PC-3 (cell line): ENCODE results near the gene MRPL2. TPM values are rescaled to one million over a fixed set of nuclear protein-coding genes. Genes with fewer than 3 reads are reported as not detected.

ENCODE experiments used
- ATAC-seq: fragments of 200-7000 bp; cut with Tn5 transposase; 2 replicates; pipeline ENCODE4 v1.9.1; 2020; ENCODE audit warnings: mild to moderate bottlenecking, moderate library complexity
- BruUV-seq: library from RNA; stranded (reverse); fragments of 400-500 nt; replicated peaks from 2 replicates; lab custom pipeline; 2021; lab: Mats Ljungman, UMichigan
- CTCF ChIA-PET: fragments of 300-600 bp; sonication (Branson Sonifier 250); formaldehyde crosslinking; loops from one replicate; lab custom pipeline; 2022; ENCODE audit warnings: antibody characterized with exemption; lab: Charles Lee
- POLR2A ChIA-PET: fragments of 300-600 bp; sonication (Branson Sonifier 250); formaldehyde crosslinking; loops from one replicate; lab custom pipeline; 2022; ENCODE audit warnings: antibody characterized with exemption; ENCODE audit not compliant: unreplicated experiment; lab: Charles Lee
- DNase-seq: peaks from one replicate; pipeline ENCODE4 v3.0.0-alpha.2; 2015
- H2AFZ ChIP-seq: fragments of 300-600 bp; sonication (generic); 2 replicates; pipeline ENCODE4 v1.6.0; 2016; ENCODE audit warnings: antibody characterized with exemption, low read length
- H3F3A ChIP-seq: fragments of 300-600 bp; sonication (generic); one replicate; pipeline ENCODE4 v1.6.0; 2017; ENCODE audit warnings: antibody characterized with exemption, low read length, control low read depth, mild to moderate bottlenecking; ENCODE audit not compliant: unreplicated experiment
- H3K27ac ChIP-seq: fragments of 300-600 bp; sonication (generic); 2 replicates; pipeline ENCODE4 v1.5.1; 2016; ENCODE audit warnings: mild to moderate bottlenecking, low read length
- H3K27me3 ChIP-seq: fragments of 300-600 bp; sonication (generic); 2 replicates; pipeline ENCODE4 v1.6.1; 2016; ENCODE audit warnings: low read length, mixed read lengths
- H3K36me3 ChIP-seq: fragments of 300-600 bp; sonication (generic); 2 replicates; pipeline ENCODE4 v1.6.1; 2016; ENCODE audit warnings: low read depth, mixed run types, low read length, mixed read lengths
- H3K4me1 ChIP-seq: fragments of 300-600 bp; sonication (generic); 2 replicates; pipeline ENCODE4 v1.5.1; 2016; ENCODE audit warnings: low read length; ENCODE audit not compliant: insufficient read depth
- H3K4me2 ChIP-seq: fragments of 300-600 bp; sonication (generic); 2 replicates; pipeline ENCODE4 v1.6.0; 2016; ENCODE audit warnings: low read length
- H3K4me3 ChIP-seq: fragments of 300-600 bp; sonication (generic); 2 replicates; pipeline ENCODE4 v1.5.1; 2016; ENCODE audit warnings: mild to moderate bottlenecking, low read length, mixed read lengths
- H3K79me2 ChIP-seq: fragments of 300-600 bp; sonication (generic); 2 replicates; pipeline ENCODE4 v1.6.1; 2017; ENCODE audit warnings: low read length, mixed read lengths
- H3K9ac ChIP-seq: fragments of 300-600 bp; sonication (generic); 2 replicates; pipeline ENCODE4 v1.6.0; 2016; ENCODE audit warnings: mild to moderate bottlenecking, low read length
- H3K9me2 ChIP-seq: fragments of 300-600 bp; sonication (generic); replicated peaks from 2 replicates; pipeline ENCODE4 v1.6.1; 2016; ENCODE audit warnings: mixed run types, low read length, mixed read lengths
- H3K9me3 ChIP-seq: fragments of 300-600 bp; sonication (generic); 2 replicates; pipeline ENCODE4 v1.6.1; 2016; ENCODE audit warnings: low read length, mixed read lengths
- H4K20me1 ChIP-seq: fragments of 300-600 bp; sonication (generic); 2 replicates; pipeline ENCODE4 v1.6.1; 2016; ENCODE audit warnings: low read length, mixed read lengths
- EZH2 ChIP-seq: fragments of 300-600 bp; sonication (generic); IDR thresholded peaks from one replicate; pipeline ENCODE4 v1.6.1; 2017; ENCODE audit warnings: antibody characterized with exemption, mild to moderate bottlenecking, low read length; ENCODE audit not compliant: unreplicated experiment
- EZH2phosphoT487 ChIP-seq: fragments of 300-600 bp; sonication (generic); IDR thresholded peaks from 2 replicates; pipeline ENCODE4 v1.6.1; 2018; ENCODE audit warnings: mild to moderate bottlenecking, antibody characterized with exemption, low read length, borderline replicate concordance
- intact Hi-C: fragments of 100-400 bp; cut with micrococcal nuclease; formaldehyde crosslinking; loops from 2 replicates; pipeline ENCODE4 v1.9.0; 2023
- total RNA-seq: library from RNA; depleted of rRNA; stranded (reverse); fragments of >200 nt; gene quantifications from 2 replicates; pipeline ENCODE4 v1.2.3, GENCODE V29; 2014
- TF ChIP-seq, protein P1 (sequence below): fragments of 300-600 bp; sonication (generic); conservative IDR thresholded peaks from 2 replicates; pipeline ENCODE4 v1.5.1; 2017; ENCODE audit warnings: antibody characterized with exemption, low read depth, mild to moderate bottlenecking, low read length

MRPL2 gene
- total RNA-seq, 1 experiment from 2014 or later = 59.8 TPM

DNA sequence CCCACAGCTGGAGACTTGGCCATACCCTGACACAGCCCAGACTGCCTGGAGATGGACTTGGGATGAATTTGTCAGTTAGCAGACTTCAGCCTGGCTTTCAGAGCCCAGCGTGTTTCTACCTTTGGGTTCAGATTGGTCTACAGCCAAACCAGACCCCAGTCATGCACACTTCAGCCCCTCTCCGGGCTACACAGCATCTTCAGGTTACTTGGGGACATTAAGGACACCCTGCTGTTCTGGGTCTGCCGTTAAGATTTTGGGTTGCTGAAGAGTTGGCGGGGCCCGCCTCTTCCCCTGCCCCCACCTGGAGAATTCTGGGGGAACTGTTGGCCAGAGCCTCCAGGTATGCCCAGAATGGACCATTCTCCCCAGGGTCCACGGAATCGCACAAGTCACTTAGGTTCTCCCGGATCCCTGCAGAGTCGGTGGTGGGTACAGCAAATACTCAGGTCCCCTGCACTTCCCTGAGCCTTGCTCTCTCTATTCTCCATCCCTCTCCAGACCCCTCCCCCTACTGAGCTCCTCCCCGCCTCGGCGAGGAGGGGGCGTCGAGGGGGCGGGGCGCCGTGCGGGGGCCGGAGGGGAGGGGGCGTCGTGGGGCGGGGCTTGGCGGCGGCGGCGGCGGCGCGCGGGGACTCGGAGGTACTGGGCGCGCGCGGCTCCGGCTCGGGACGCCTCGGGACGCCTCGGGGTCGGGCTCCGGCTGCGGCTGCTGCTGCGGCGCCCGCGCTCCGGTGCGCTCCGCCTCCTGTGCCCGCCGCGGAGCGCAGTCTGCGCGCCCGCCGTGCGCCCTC, 16.6 kb upstream of the MRPL2 start, which contains the start of gene PTK7:
Gene PTK7 (plus strand): TSS at position 645 of the 794 bp plus-strand sequence. CDS start 175 bp downstream, outside the sequence.
- Histone ChIP-seq H3K36me3 (no peaks in the 10 kb centered on the region), H3K4me3 (peak within 1 kb of the TSS; percentile 87), H4K20me1 (no peaks in the 10 kb centered on the region), H3K9me2 (no peaks in the 10 kb centered on the region), H3K27me3 (no peaks in the 10 kb centered on the region), H3K79me2 (peaks cover 41% of the 10 kb centered on the region), H2AFZ (peak within 1 kb of the TSS; percentile 93), H3K4me2 (peak within 1 kb of the TSS; percentile 92), H3K27ac (no peak within 1 kb of the TSS), H3K9ac (peak within 1 kb of the TSS; percentile 77), H3K4me1 (peaks cover 10% of the 10 kb centered on the region; the same call in 1 of the 2 replicates), H3F3A (no peaks in the 10 kb centered on the region), H3K9me3 (no peaks in the 10 kb centered on the region)
- CTCF ChIA-PET = interaction anchor here (1.4 kb wide), 1 partner anchor 68 kb away, joined by 3 read pairs; no protein-coding TSS in a partner anchor
- POLR2A ChIA-PET = interaction anchor here (0.6 kb wide), 1 partner anchor 49 kb away, joined by 4 read pairs; no protein-coding TSS in a partner anchor
- no TSS peak for BruUV-seq
- ATAC-seq (peak; percentile 72), DNase-seq (peak; percentile 51)
- intact Hi-C loops = no loop called here
- TF ChIP-seq, protein P1, sequence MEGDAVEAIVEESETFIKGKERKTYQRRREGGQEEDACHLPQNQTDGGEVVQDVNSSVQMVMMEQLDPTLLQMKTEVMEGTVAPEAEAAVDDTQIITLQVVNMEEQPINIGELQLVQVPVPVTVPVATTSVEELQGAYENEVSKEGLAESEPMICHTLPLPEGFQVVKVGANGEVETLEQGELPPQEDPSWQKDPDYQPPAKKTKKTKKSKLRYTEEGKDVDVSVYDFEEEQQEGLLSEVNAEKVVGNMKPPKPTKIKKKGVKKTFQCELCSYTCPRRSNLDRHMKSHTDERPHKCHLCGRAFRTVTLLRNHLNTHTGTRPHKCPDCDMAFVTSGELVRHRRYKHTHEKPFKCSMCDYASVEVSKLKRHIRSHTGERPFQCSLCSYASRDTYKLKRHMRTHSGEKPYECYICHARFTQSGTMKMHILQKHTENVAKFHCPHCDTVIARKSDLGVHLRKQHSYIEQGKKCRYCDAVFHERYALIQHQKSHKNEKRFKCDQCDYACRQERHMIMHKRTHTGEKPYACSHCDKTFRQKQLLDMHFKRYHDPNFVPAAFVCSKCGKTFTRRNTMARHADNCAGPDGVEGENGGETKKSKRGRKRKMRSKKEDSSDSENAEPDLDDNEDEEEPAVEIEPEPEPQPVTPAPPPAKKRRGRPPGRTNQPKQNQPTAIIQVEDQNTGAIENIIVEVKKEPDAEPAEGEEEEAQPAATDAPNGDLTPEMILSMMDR = no peak
- TF ChIP-seq EZH2phosphoT487 = no peak
- no peak for TF ChIP-seq EZH2

DNA sequence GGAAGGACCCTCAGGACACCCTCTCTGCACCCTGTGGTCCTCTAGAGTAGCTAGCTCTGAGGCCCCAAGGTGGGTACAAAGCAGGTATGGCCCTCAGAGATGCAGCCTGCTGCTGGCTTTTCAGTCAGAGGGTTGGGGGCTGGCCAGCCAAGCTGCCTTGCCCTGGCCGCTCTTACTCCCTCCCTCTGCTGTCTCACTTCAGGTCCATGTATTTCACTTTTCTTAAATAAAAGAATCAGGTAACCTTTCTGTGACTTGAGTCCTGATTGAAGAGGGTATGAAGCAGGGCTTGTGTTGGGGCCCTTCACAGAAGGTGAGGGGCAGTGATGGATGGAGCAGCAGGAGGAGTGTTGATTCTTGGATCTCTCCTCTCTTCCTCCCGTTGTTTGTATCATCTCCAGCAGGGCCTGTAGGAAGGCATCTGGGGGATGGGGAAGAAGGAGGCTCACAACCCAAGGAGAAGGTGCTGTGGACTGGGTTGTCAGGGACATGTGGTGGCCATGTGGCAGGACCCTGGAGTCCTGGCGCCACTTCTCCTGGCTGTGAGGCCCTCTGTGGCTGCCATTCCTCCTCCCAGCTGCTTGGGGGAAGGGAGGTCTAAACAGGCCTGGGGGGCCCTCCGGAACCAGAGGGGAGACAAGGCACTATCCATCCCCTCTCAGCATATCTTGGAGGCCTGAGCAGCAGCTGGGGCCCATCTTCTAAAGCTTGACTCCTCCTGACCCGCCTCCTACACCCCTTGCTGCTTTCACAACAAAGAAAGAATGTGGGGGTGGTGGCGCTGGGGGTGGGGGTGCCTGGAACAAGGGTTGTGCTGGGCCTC, 15.8 kb upstream of the MRPL2 start:
- ChIA-PET CTCF (no interaction called here), POLR2A (no interaction called here)
- H3K27ac ChIP-seq = no peak overlapping the region
- TF ChIP-seq, protein P1 = no peak
- no peak for TF ChIP-seq EZH2phosphoT487
- TF ChIP-seq EZH2 = no peak
- intact Hi-C loops = no loop called here
- H3K9ac ChIP-seq = no peak overlapping the region
- no peaks in the 10 kb centered on the region for H3K9me3 ChIP-seq
- H3K9me2 ChIP-seq = no peaks in the 10 kb centered on the region
- peaks cover 37% of the 10 kb centered on the region for H3K79me2 ChIP-seq
- H3K4me2 ChIP-seq = no peak overlapping the region
- no TSS peak for BruUV-seq
- no peaks in the 10 kb centered on the region for H3K27me3 ChIP-seq
- DNase-seq (no peak), ATAC-seq (no peak)
- no peaks in the 10 kb centered on the region for H3F3A ChIP-seq
- no peaks in the 10 kb centered on the region for H3K36me3 ChIP-seq
- no peaks in the 10 kb centered on the region for H4K20me1 ChIP-seq
- peaks cover 10% of the 10 kb centered on the region; the same call in 1 of the 2 replicates for H3K4me1 ChIP-seq
- no peak overlapping the region for H3K4me3 ChIP-seq
- no peak overlapping the region for H2AFZ ChIP-seq
